Prostate gland (tissue), 2 donors: ENCODE measurements around the gene FBXO45. TPM values are rescaled to one million over a fixed set of nuclear protein-coding genes. Genes with fewer than 3 reads are reported as not detected.
"Not testable (repeated sequence)": the region's sequence is repeated elsewhere in the genome, so short reads cannot be mapped to it uniquely, and the experiment has no call there.

Experiments used
- DNase-seq: peaks from one replicate; pipeline ENCODE4 v3.0.0-alpha.2; 2019; ENCODE audit warnings: low spot score
- H3K27ac ChIP-seq, 2 donors: fragments of 200-600 bp; sonication (generic); 2 replicates each; pipeline ENCODE4 v1.5.1; 2017 to 2019
- H3K27me3 ChIP-seq: fragments of 200-600 bp; sonication (generic); replicated peaks from 2 replicates; pipeline ENCODE4 v1.5.1; 2019; ENCODE audit not compliant: insufficient read depth
- H3K36me3 ChIP-seq, 2 donors: fragments of 200-600 bp; sonication (generic); 1 replicate in 1 of 2; 2 replicates in 1 of 2; pipeline versions ENCODE4 v1.5.1 to v1.8.1; 2017 to 2019
- H3K4me1 ChIP-seq: fragments of 200-600 bp; sonication (generic); replicated peaks from 2 replicates; pipeline ENCODE4 v1.5.1; 2019
- H3K4me3 ChIP-seq, 2 donors: fragments of 200-600 bp; sonication (generic); 2 replicates each; pipeline ENCODE4 v1.5.1; 2017 to 2019
- H3K9me3 ChIP-seq: fragments of 200-600 bp; sonication (generic); 2 replicates; pipeline ENCODE4 v1.5.1; 2017
- POLR2A ChIP-seq: fragments of 450-650 bp; IDR thresholded peaks from one replicate; pipeline ENCODE4 v1.6.1; 2016; ENCODE audit warnings: antibody characterized with exemption, mild to moderate bottlenecking
- POLR2AphosphoS5 ChIP-seq: sonication (generic); formaldehyde crosslinking; IDR thresholded peaks from one replicate; pipeline ENCODE4 v1.6.1; 2017; ENCODE audit warnings: antibody characterized with exemption
- WGBS: methylation state at CpG from one replicate; pipeline ENCODE4 v1.1.5; 2018; 5-methylcytosine and 5-hydroxymethylcytosine counted together
- intact Hi-C: fragments of 100-400 bp; cut with DNase I; formaldehyde crosslinking; loops from one replicate; pipeline ENCODE4 v1.14.2; 2022
- total RNA-seq, 2 donors: library from RNA; depleted of rRNA; stranded (reverse); fragments of >200 nt; gene quantifications; one replicate each; pipeline ENCODE4 v1.1.0, GENCODE V29; 2016
- TF ChIP-seq, protein P1 (sequence below), 4 experiments: fragments of 200-600 bp in 2 of 4; fragments of 450-650 bp in 2 of 4; sonication (generic) in 2 of 4; IDR thresholded peaks; 1 replicate in 3 of 4; 2 replicates in 1 of 4; pipeline ENCODE4 v1.5.1; 2016 to 2019; ENCODE audit warnings: antibody characterized with exemption in 4 of 4, mild to moderate bottlenecking in 2 of 4, moderate library complexity in 2 of 4

FBXO45 gene
- total RNA-seq, 2 donors from 2014 or later: 5.7 to 6.1 TPM

DNA sequence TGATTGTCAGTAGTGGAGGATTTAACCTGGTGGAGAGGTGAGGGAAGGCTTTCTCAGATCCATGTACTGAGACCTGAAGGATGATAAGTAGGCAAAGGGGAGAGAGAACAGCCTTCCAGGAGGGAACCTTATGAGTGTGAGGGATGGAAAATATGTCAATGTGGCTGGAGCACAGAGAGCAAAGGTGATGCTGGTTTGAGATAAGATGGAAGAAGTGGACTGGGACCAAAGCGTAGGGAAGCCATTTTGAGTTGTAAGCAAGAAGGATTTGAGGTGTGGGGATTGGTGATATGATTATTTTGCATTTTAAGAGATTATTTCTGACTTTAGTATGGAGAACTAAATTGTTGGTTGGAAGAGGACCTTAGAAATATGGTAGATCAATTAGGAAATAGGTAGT lies 3.9 kb downstream of the FBXO45 start:
- Histone ChIP-seq H3K27me3 (no peaks in the 10 kb centered on the region), H3K27ac (no peak overlapping the region), H3K4me1 (peaks cover 1% of the 10 kb centered on the region), H3K4me3 (no peak overlapping the region), H3K9me3 (no peaks in the 10 kb centered on the region), H3K36me3 (no peaks in the 10 kb centered on the region)
- intact Hi-C loops: no loop called here
- DNase-seq: no peak
- TF ChIP-seq POLR2AphosphoS5 (no peak), POLR2A (no peak)
- TF ChIP-seq, protein P1, sequence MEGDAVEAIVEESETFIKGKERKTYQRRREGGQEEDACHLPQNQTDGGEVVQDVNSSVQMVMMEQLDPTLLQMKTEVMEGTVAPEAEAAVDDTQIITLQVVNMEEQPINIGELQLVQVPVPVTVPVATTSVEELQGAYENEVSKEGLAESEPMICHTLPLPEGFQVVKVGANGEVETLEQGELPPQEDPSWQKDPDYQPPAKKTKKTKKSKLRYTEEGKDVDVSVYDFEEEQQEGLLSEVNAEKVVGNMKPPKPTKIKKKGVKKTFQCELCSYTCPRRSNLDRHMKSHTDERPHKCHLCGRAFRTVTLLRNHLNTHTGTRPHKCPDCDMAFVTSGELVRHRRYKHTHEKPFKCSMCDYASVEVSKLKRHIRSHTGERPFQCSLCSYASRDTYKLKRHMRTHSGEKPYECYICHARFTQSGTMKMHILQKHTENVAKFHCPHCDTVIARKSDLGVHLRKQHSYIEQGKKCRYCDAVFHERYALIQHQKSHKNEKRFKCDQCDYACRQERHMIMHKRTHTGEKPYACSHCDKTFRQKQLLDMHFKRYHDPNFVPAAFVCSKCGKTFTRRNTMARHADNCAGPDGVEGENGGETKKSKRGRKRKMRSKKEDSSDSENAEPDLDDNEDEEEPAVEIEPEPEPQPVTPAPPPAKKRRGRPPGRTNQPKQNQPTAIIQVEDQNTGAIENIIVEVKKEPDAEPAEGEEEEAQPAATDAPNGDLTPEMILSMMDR (IDR thresholded peaks at IDR 0.05): no peak
- 50% methylated on average over 1 of the region's 1 CpG for WGBS

DNA sequence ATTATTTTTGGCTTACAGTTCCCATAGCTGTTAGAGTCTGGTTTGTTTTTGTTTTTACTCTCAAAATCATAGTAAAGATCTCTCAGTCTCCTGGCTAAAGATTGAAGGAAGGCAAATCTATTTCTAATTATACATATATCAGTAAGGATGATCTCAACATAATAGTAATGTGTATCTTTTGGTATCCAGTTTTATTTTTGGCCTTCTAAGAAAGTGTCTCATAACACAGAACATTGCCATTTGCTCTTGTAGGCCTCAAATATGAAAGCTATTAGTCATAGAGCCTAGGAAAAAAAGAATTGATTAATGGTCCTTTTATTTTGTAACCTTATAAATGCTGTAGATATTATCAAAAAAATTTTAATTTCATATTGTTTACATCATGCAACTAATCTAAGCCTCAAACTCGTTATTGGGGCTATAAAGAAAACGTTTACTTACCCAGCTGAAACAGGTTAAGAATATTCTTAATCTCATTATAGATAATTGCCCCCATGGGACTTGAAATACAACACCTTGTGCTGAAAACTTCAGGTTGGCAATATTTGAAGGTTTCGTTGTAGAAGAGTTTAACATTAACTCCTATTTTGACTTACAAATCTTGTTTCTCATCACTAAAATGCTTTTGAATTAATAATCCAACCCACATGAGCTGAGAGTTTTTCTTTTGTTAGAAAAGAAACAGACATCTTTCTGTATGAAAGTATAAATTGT lies 16.7 kb downstream of the FBXO45 start:
- 60% methylated on average over 3 of the region's 3 CpGs for WGBS
- Histone ChIP-seq H3K27ac (no peak overlapping the region), H3K4me3 (no peak overlapping the region), H3K4me1 (no peaks in the 10 kb centered on the region), H3K27me3 (no peaks in the 10 kb centered on the region), H3K36me3 (no peaks in the 10 kb centered on the region), H3K9me3 (no peaks in the 10 kb centered on the region)
- no peak for DNase-seq
- TF ChIP-seq POLR2A (no peak), POLR2AphosphoS5 (no peak)
- TF ChIP-seq, protein P1 (IDR thresholded peaks at IDR 0.05): no peak
- intact Hi-C loops: no loop called here

DNA sequence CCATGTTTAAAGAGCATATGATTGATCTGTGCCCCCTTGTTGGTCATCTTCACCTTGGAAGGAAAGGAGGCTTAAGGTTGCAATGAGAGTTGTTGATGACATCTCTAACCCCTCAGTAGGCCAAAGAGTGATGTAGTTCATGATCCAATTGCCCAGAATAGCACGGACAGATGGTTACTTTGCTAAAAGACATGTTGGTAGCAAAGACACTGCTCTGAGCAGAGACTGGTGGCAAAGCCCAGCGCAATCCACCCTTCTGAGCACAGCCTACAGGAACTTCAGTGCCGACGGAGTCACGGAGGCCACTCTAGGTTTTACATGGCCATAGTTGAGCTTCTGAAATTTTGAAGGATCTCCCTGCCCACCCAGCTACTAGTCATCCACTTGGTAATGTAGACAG lies 21.8 kb downstream of the FBXO45 start:
- no peaks in the 10 kb centered on the region for H3K9me3 ChIP-seq
- DNase-seq: no peak
- H3K27ac ChIP-seq: no peak overlapping the region
- WGBS: 85% methylated on average over 5 of the region's 5 CpGs
- H3K4me1 ChIP-seq: no peaks in the 10 kb centered on the region
- TF ChIP-seq POLR2AphosphoS5 (no peak), POLR2A (no peak)
- TF ChIP-seq, protein P1 (IDR thresholded peaks at IDR 0.05): no peak
- intact Hi-C loops: no loop called here
- H3K36me3 ChIP-seq: no peaks in the 10 kb centered on the region
- H3K27me3 ChIP-seq: no peaks in the 10 kb centered on the region
- no peak overlapping the region for H3K4me3 ChIP-seq

- H3K36me3 ChIP-seq: no peaks in the 10 kb centered on the region
- WGBS: 38% methylated on average over 5 of the region's 5 CpGs
- H3K4me1 ChIP-seq: no peaks in the 10 kb centered on the region
- H3K27me3 ChIP-seq: no peaks in the 10 kb centered on the region
- TF ChIP-seq POLR2A (no peak), POLR2AphosphoS5 (no peak)
- TF ChIP-seq, protein P1 (IDR thresholded peaks at IDR 0.05): no peak
- H3K9me3 ChIP-seq: no peaks in the 10 kb centered on the region
- intact Hi-C loops: no loop called here
- no peak overlapping the region for H3K4me3 ChIP-seq
- DNase-seq: no peak
- no peak overlapping the region for H3K27ac ChIP-seq
Observed at GRCh38 chr3:196596355-196596754, 27.9 kb downstream of the FBXO45 start.

GRCh38 chr3:196597971-196598733 lies 29.7 kb downstream of the FBXO45 start:
- WGBS: 51% methylated on average over 25 of the region's 25 CpGs
- H3K4me3 ChIP-seq, H3K27ac ChIP-seq, H3K27me3 ChIP-seq, H3K4me1 ChIP-seq, H3K36me3 ChIP-seq, intact Hi-C loops, H3K9me3 ChIP-seq, DNase-seq: not testable (repeated sequence)
